NCI-H1694 (cell line): ENCODE results near the gene OPCML.

Source experiments
- DNase-seq: peaks from one replicate; lab custom pipeline; 2025; lab: John Stamatoyannopoulos, UW

The OPCML gene

DNA sequence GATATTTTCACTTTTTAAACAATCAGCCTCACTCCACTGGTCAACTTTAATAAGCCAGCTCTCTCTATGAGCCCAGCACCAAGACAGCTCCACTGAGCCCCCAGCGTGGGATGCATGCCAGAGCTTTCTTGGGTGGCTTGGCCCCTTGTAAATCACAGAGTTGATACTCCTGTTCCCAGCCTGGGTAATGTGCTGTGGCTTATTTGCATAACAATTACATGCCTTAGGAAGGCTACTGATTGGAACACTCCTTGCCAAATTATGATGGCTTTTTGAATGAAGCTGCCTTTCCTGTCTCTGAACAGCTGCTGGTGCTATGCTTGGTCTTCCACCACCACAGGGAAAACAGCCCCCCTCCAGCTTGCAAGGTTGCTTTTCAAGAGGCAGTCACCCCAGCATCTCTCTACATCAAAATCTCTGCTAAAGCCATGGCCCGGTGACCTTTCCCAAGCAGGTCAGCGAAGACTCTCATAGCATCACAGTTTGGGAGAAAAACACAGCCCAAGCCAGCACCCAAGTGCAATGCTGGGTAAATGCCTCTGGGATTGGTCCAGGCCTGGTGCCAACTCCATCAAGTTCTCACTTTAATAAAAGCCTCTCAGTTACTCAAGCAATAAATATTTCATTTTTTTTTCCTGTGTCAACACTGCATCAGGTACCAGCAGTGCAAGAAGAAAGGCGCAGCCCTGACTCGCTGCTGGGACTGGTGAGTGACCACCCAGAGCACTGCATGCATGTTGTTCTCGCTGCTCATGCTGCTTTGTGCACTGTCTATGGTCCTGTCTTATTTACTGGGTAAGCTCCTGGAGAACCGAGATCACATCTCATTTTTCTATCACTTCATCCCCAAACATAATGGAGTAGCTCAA, 549.3 kb downstream of the OPCML start:
- no peak for DNase-seq

GRCh38 chr11:132981131-132981956, 551.0 kb downstream of the OPCML start:
- DNase-seq: no peak

- no peak for DNase-seq
These were observed 551.6 kb downstream of the OPCML start for GRCh38 chr11:132980670-132981069.

- no peak for DNase-seq
These were observed 554.6 kb downstream of the OPCML start for GRCh38 chr11:132977746-132978145.

DNA sequence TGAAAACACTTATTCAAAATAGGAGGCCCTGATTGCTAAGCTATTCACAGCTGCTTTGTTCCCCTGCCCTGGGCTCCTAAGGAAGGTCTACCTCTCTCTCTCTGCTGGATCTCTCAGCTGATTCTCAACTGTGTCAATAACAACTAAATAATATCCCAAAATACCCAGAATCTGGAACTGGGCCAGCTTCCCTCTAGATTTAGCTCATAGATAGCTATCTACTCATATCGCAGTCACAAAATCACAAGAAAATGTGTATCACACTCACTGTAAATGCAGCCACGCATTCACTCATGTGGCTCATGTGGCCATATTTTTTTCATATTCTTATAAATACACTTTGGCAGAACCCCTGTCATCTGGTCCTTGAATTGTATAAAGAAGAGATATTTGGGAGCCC, 555.1 kb downstream of the OPCML start:
- DNase-seq: no peak

DNA sequence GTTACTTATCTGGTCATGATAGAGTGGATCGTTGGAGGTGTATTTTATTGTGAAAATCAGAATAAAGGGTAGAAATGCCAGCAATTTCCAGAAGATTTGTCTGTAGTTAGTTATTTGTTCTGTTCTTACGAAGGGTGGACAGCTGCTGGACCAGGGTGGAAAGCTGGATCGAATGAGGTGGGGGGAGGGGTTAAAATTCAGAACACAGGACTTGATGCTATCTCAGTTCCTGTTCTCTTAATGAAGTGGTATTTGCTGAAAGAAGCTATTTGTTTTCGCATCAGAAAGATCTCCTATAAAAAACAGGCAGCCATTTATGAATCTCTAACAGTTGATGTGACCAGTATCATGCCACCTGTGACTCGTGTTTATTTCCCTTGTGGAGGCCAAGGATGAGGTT, 556.2 kb downstream of the OPCML start:
- DNase-seq: no peak

DNA sequence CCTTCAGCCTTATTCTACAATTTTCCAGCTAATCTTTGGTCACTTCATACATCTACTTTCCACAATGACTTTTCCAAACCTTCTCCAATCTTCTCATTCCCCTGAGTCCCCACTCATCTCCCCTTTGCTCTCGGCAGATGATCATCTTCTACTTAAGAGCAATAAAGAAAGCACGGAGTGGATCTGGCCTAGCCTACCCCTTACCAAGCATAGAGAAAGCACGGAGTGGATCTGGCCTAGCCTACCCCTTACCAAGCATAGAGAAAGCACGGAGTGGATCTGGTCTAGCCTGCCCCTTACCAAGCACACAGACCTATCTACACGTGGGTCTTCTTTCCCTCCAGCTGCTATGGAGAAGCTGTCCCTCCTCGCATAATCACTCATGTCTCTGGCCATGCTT, 558.6 kb downstream of the OPCML start:
- no peak for DNase-seq

DNA sequence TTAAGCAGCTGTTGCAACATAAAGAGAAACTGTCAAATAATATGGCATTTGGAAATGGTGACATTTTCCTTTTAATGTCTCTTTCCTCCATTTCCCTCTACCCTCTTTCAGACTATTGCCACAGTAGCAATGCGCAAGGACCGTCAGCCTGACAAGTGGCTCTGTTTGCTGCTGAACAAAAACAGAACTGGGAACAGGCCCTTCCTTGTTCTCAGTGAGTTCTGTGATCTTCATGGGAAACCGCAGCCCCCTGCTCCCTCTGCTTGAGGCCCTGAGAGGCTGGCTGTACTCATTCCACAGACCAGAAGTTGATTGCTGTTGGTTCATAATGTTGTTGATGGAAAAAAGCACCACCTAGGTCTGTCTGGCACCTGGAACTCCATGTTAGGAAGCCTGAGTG, 559.7 kb downstream of the OPCML start:
- DNase-seq: no peak

DNA sequence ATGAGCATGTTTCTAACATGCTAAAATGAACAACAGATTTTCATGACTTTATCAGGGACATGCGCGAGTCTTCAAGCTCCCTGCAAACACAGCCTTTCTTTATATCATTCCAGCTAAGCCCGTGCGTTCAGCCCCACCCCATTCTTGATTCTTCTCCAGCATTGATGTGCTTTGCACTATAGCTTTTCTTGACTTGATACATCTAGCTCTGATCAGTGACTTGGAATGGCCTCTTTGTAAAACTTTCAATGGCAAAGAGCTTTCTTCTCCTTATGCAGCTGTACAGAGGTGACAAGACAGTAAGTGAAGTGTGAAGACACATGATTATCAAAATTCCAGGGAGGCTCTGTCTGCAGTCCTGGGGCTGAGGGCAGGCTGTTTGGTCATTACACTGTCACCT, 561.0 kb downstream of the OPCML start:
- no peak for DNase-seq

DNA sequence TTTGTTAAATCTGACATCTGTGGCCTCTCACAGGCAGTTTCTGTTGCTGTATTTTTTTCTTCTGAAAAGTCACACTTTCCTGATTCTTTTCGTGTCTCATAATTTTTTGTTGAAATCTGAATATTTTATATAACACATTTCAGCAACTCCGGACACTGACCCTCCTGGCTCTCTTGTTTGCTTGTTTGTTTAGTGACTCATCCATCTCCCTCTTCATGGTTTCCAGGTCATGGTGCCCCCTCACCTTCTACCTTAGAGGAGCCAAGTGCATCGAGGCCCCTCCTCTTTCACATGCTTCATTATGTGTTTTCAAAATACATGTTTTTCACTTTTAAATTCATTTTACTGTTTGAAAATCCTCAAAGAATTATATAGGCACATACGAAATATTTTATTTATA, 562.4 kb downstream of the OPCML start:
- DNase-seq: no peak

DNA sequence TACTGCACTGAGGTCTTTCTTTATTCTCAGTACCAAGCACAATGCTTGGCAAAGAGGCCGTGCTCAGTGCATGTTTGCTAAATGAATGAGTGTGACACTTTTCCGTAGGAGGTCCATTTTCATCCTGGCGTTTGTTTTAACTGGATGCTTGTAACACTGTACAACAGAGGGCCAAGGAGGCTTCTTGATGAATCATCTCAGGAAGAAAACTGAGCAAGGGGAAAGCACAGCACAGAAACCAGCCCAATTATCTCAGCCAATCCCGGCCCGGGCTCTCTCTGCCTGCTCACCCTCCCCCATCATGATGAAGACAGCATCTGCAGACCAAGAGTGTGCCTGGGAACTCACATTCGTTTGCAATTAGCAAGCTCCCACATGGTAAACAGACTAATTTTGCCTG, 570.3 kb downstream of the OPCML start:
- no peak for DNase-seq

DNA sequence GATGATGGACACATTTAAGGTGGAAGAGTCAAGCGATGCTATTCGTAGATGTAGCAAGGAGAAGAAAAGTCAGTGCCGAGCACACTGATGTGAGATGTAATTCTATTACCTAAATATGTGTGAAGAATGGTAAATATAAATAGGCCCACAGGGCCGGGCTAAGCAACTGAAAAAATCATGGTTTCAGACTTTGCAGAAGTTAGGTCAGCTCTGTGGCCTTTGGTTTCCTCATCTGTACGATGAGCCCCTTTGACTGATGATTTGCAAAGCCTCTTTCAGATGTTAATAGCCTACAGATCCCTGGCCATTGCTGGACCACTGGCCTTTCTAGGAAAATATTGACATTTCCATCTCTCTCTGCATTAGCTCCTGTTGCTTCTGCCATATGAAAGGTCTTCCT, 570.8 kb downstream of the OPCML start:
- DNase-seq: no peak

DNA sequence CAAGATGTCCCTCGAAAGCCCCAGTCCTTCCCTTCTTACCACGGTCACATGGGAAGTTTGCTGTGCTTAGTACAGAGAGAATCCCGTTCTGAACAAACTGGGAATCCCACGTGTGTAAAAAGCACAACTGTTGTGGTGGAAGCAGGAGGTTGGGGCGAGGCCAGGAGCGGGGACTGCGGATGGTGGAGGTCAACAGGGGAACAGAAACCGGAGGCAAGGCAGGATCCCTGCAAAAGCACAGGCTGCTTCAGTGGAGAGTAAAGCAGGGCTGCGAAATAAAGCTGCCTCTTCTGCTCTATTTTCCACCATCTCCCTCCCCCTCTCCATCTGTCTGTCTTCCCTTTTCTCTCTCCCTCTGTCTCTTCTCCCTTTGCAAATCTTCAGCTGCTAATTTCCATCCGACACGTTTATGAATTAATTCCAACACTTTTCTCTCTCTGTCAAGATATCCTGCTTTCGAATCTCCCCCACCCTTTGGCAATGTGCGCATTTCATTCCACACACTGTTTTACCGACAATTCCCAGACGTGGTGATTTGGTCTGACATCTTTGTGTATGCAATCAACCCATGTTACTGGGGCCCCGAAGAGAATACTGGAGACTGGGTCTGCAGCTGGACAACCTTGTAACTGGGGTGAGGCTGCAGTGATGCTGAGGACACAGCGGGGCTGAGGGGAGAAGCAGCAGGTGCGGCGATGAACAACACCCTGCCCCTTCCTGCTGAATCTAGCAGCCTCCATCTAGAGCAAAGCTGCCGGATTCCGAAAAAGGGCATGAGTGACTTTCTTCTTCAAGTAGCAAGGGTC, 571.8 kb downstream of the OPCML start:
- DNase-seq: no peak

DNA sequence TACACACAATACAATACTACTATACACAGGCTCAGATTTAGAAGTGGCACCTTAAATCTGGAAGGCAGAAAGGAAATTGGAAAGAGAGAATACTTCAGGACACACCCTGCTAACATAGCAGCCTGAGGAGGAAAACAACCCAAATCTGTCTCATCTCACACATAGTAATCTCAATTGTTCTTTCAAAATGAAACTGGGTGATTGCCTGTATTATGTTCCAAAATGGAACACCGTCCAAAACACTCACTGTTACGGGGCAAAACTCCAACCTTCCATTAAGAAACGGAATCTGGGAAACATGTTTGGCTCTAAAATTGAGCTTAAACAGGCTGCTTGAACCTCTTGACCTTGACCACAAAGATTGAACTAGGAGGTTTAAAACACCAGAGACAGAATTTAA, 572.6 kb downstream of the OPCML start:
- DNase-seq: no peak

- DNase-seq: no peak
These were observed 574.4 kb downstream of the OPCML start for GRCh38 chr11:132957881-132958280.

DNA sequence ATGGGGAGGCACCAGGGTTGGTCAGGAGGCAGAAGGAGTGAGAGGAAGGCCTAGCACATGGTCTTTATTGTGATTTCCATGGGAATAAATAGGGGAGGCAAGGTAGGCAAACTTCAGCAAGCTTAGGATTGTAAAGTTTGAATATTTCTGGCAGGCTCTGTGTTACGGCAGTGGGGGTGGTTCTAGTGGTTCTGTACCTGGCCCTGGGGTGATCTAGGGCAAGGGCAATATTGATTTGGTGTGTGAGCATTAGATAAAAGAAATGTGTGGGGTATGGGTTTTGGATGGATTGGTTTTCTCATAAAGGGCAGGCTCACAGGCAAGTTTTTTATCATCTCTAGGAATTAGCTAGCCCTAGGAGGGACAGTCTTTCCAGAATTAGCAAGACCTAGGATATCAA, 584.0 kb downstream of the OPCML start:
- DNase-seq: no peak

GRCh38 chr11:132944569-132944944, 587.7 kb downstream of the OPCML start:
- no peak for DNase-seq

DNA sequence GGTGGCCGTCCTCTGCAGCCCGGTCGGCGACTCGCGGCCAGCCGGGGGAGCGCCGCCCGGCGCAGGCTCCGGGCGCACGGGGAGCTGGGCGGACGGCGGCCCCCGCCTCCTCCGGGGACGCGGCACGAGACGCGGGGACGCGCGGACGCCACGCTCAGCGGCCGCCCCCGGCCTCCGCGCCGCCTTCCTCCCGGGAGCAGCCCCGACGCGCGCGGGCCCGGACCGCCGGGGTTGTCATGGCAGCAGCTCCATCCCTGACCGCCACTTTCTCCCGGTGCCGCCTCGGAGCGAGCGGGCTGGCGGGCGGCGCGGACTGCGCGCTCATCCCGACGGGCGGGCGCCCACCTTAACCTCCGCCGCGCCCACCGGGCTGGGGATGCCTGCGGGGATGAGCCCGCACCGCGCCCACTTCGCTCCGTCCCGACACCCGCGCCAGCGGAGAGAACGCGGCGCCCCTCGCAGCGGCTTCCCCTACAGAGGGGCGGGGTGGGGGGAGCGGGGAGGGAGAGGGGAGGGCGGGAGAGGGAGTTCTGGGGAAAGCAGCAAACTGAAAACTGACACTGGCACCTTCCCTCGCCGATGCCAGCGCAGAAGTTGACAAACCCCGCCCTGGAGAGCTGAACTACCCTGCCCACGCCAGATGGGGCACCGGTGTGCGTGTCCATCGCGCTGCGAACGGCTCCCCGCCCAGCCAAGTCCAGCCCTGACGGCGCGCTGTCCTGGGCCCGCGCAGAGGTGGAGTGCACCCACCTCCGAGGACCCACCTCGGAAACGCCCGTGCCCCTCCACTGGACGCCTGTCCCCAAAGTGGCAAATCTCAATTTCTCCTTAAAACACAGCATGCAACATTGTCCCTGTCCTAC, 588.4 kb downstream of the OPCML start:
- no peak for DNase-seq

DNA sequence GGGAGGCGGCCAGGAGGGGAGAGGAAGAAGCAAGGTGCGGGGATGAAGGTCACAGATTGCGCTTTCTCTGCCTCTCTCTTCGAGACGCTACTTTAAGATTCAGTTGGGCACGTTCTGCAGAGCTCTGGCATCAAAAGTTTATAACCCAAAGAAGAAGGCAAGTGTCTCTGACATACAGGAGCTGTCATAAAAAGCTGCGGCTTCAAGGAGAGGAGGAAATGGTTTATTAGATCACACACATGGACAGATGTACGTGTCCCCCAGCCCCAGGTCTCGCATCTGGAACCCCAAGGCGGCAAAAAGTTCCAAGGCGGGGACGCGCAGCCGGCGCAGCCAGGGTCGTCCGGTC, 589.0 kb downstream of the OPCML start:
- DNase-seq: no peak

GRCh38 chr11:132942611-132943356, 589.5 kb downstream of the OPCML start:
- DNase-seq: no peak

DNA sequence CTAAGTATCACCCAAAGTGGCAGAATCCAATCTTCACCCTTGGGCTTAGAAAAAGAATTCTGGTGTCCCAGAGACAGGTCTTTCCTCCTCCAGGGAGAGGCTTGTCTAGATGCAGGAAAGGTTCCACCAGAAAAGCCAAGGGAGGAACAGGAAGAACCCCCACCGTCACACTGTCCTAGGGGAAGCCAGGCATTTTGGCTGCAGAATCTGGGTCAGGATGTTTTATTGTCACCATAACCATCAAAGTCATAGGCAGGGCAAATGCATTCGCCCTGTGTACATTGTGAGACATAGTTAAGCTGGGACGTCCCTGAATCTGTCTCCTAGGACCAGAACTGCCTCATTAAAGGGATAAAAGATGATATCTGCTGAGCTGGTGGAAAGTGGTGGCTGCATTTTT, 590.5 kb downstream of the OPCML start:
- no peak for DNase-seq
